ENCODE measurements around the gene FBLN5. TPM values are rescaled to one million over a fixed set of nuclear protein-coding genes. Genes with fewer than 3 reads are reported as not detected.

The FBLN5 gene
- total and polyA plus RNA-seq, 2 donors (not counting 3 experiments of a cell fraction or from before 2014, with no cell fraction given), result 27.6 to 33.1 TPM

DNA sequence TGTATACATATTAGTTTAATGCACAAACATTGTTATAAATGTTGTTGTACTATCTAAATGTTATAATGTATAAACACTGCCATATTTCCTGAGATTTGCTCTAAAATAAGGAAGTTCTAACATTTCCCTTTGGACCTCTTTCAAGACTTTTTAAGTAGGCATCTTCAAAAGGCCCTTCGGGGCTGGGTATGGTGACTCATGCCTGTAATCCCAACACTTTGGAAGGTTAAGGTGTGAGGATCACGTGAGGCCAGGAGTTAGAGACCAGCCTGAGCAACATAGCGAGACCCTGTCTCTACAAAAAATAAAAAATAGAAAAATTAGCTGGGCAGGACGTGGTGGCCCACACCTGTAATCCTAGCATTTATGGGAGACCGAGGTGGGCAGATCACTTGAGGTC lies 35.5 kb downstream of the FBLN5 start:
- POLR2A ChIA-PET, result no interaction called here
- H2AFZ ChIP-seq (ENCODE audit: low read depth, low read length), result no peak overlapping the region

More for the DNA sequence above, 35.5 kb downstream of the FBLN5 start:
- Histone ChIP-seq H4K20me1 (replicated peaks; ENCODE audit: control insufficient read depth, extremely low read depth, insufficient read depth, low read length) (no peaks in the 10 kb centered on the region), H3K36me3 (ENCODE audit: control insufficient read depth in 2 of 2, extremely low read depth in 1 of 2, insufficient read depth in 2 of 2, low read length in 2 of 2) (no peaks in the 10 kb centered on the region), H3K9ac (replicated peaks; ENCODE audit: extremely low read depth, insufficient read depth, low read length) (no peak overlapping the region), H3K27me3 (ENCODE audit: control insufficient read depth in 2 of 2, insufficient read depth in 2 of 2, low read length in 2 of 2) (no peaks in the 10 kb centered on the region), H3K9me3 (replicated peaks; ENCODE audit: control insufficient read depth, insufficient read depth, low read length) (no peaks in the 10 kb centered on the region), H3K4me2 (ENCODE audit: insufficient read depth, low read length) (no peak overlapping the region), H3K27ac (ENCODE audit: insufficient read depth, low read depth, low read length) (no peak overlapping the region), H3K4me3 (replicated peaks in 1 of 3; ENCODE audit: insufficient read depth in 1 of 3, low read depth in 1 of 3, low read length in 3 of 3) (no peak overlapping the region), H3K9me1 (replicated peaks; ENCODE audit: control insufficient read depth, extremely low read depth, insufficient read depth, low read length) (no peaks in the 10 kb centered on the region), H3K4me1 (ENCODE audit: control insufficient read depth, extremely low read depth, insufficient read depth, low read length) (no peaks in the 10 kb centered on the region), H3K79me2 (ENCODE audit: control insufficient read depth, insufficient read depth, low read length) (no peaks in the 10 kb centered on the region)
- CTCF ChIA-PET, result interaction anchor here (1.0 to 4.1 kb wide), 9 partner anchors 9 to 403 kb away, joined by 3 to 30 read pairs (median 6); no protein-coding TSS in a partner anchor
- intact Hi-C loops (cut with micrococcal nuclease), result no loop called here
- dilution Hi-C loops (cut with MboI; ENCODE audit: extremely low pct_ligation_motif_present, low sequenced_read_pairs), result no loop called here
- FAIRE-seq, result peak; percentile 44
- TF ChIP-seq EZH2 (IDR thresholded peaks at IDR 0.05; ENCODE audit: borderline replicate concordance, low read depth, low read length, severe bottlenecking) (no peak), MYC (IDR thresholded peaks at IDR 0.05; ENCODE audit: low read depth, low read length) (no peak), POLR2A (IDR thresholded peaks at IDR 0.05; ENCODE audit: low read depth, low read length) (no peak), FOS (IDR thresholded peaks at IDR 0.05; ENCODE audit: borderline replicate concordance, insufficient read depth, low read length) (no peak), JUN (IDR thresholded peaks at IDR 0.05; ENCODE audit: borderline replicate concordance, insufficient read depth, insufficient read length, low read depth) (no peak), POLR2AphosphoS5 (IDR thresholded peaks at IDR 0.05; ENCODE audit: insufficient read depth, low read depth, low read length) (no peak), GATA2 (IDR thresholded peaks at IDR 0.05; ENCODE audit: insufficient read depth, insufficient read length, low read depth, low read length) (no peak)
- TF ChIP-seq, protein P1, sequence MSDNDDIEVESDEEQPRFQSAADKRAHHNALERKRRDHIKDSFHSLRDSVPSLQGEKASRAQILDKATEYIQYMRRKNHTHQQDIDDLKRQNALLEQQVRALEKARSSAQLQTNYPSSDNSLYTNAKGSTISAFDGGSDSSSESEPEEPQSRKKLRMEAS (IDR thresholded peaks at IDR 0.05; ENCODE audit: insufficient read depth, insufficient read length), result no peak
- TF ChIP-seq, protein P2, sequence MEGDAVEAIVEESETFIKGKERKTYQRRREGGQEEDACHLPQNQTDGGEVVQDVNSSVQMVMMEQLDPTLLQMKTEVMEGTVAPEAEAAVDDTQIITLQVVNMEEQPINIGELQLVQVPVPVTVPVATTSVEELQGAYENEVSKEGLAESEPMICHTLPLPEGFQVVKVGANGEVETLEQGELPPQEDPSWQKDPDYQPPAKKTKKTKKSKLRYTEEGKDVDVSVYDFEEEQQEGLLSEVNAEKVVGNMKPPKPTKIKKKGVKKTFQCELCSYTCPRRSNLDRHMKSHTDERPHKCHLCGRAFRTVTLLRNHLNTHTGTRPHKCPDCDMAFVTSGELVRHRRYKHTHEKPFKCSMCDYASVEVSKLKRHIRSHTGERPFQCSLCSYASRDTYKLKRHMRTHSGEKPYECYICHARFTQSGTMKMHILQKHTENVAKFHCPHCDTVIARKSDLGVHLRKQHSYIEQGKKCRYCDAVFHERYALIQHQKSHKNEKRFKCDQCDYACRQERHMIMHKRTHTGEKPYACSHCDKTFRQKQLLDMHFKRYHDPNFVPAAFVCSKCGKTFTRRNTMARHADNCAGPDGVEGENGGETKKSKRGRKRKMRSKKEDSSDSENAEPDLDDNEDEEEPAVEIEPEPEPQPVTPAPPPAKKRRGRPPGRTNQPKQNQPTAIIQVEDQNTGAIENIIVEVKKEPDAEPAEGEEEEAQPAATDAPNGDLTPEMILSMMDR (IDR thresholded peaks at IDR 0.05; ENCODE audit: extremely low read depth in 1 of 2, insufficient read depth in 1 of 2, low read depth in 1 of 2, low read length in 2 of 2), result no peak
- no TSS peak for BruUV-seq (replicated peaks)
- no peak for DNase-seq (ENCODE audit: low read depth, low spot score)

Data from endothelial cell of umbilical vein (primary cell).